Gastroesophageal sphincter (tissue), 4 donors: ENCODE data around the gene ARHGAP12. TPM values are rescaled to one million over a fixed set of nuclear protein-coding genes. Genes with fewer than 3 reads are reported as not detected.

Source experiments
- ATAC-seq: fragments of 150-250 bp; one replicate; pipeline ENCODE4 v1.9.1; 2016; ENCODE audit warnings: mild to moderate bottlenecking, moderate library complexity
- H3K27ac ChIP-seq, 4 donors: fragments of 200-600 bp; sonication (generic) in 3 of 4; 1 replicate in 3 of 4; 2 replicates in 1 of 4; pipeline ENCODE4 v1.5.1; 2016 to 2019
- H3K27me3 ChIP-seq: fragments of 200-600 bp; sonication (generic); one replicate; pipeline ENCODE4 v1.5.1; 2019
- H3K36me3 ChIP-seq, 2 donors: fragments of 200-600 bp; sonication (generic); one replicate each; pipeline ENCODE4 v1.5.1; 2019; ENCODE audit warnings: control low read depth in 1 of 2
- H3K4me1 ChIP-seq, 3 donors: fragments of 200-600 bp; sonication (generic); 1 replicate in 2 of 3; 2 replicates in 1 of 3; pipeline ENCODE4 v1.5.1; 2016 to 2019; ENCODE audit warnings: control low read depth in 2 of 3
- H3K4me3 ChIP-seq, 2 donors: fragments of 200-600 bp; sonication (generic); one replicate each; pipeline ENCODE4 v1.5.1; 2019; ENCODE audit warnings: mild to moderate bottlenecking in 1 of 2, moderate library complexity in 1 of 2
- H3K9me3 ChIP-seq, 3 donors: fragments of 200-600 bp; sonication (generic); one replicate each; pipeline ENCODE4 v1.5.1; 2017 to 2019; ENCODE audit warnings: control low read depth in 2 of 3
- EP300 ChIP-seq: sonication (generic); formaldehyde crosslinking; IDR thresholded peaks from one replicate; pipeline ENCODE4 v1.6.1; 2017; ENCODE audit warnings: antibody characterized with exemption, mild to moderate bottlenecking
- POLR2A ChIP-seq, 2 donors: fragments of 450-650 bp; IDR thresholded peaks; one replicate each; pipeline ENCODE4 v1.6.1; 2017; ENCODE audit warnings: antibody characterized with exemption in 2 of 2, mild to moderate bottlenecking in 2 of 2, moderate library complexity in 1 of 2
- POLR2AphosphoS5 ChIP-seq: sonication (generic); formaldehyde crosslinking; IDR thresholded peaks from one replicate; pipeline ENCODE4 v1.6.1; 2017; ENCODE audit warnings: antibody characterized with exemption
- WGBS, 2 donors: methylation state at CpG; one replicate each; pipeline ENCODE4 v1.1.5; 2018; ENCODE audit warnings: low coverage in 1 of 2; 5-methylcytosine and 5-hydroxymethylcytosine counted together
- total RNA-seq, 4 donors: library from RNA; depleted of rRNA; stranded (reverse); fragments of >200 nt; gene quantifications; one replicate each; pipeline ENCODE4 v1.1.0, GENCODE V29; 2016
- TF ChIP-seq, protein P1 (sequence below), 4 experiments: fragments of 200-600 bp in 2 of 4; fragments of 450-650 bp in 2 of 4; sonication (generic) in 1 of 4; IDR thresholded peaks; one replicate each; pipeline ENCODE4 v1.5.1; 2017 to 2019; ENCODE audit warnings: antibody characterized with exemption in 4 of 4, mild to moderate bottlenecking in 2 of 4, moderate library complexity in 2 of 4

ARHGAP12 gene
- total RNA-seq, 4 donors from 2014 or later, result 28.0 to 43.1 (median 41.1) TPM

DNA sequence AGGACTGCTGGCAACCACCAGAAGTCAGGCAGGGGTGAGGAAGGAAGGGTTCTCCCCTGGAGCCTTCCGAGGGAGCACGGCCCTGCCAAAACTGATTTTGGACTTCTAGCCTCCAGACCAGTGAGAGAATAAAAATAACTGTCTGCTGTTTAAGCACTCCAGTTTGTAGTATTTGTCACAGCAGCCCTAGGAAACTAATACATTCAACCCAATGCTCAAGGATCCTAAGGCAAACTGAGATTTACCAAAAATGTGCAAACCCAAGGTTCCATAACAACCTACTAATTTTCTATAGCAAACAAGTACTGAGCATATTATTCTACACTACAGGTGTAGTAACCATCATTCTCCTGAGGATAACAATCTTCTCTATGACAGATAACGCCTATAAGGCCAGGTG lies 18.6 kb downstream of the ARHGAP12 start:
- Histone ChIP-seq H3K4me1 (peaks cover 4 to 30% (median 6%) of the 10 kb centered on the region in 3 donors), H3K27ac (no peak overlapping the region), H3K9me3 (no peaks in the 10 kb centered on the region), H3K27me3 (no peaks in the 10 kb centered on the region), H3K36me3 (peaks cover 0 to 3% of the 10 kb centered on the region in 2 donors), H3K4me3 (no peak overlapping the region)
- WGBS, 2 donors, result 91 to 97% methylated on average over 2 to 3 of the region's 3 CpGs
- ATAC-seq, result no peak
- no peak for TF ChIP-seq POLR2AphosphoS5
- no peak for TF ChIP-seq POLR2A (IDR thresholded peaks at IDR 0.05)
- TF ChIP-seq, protein P1, sequence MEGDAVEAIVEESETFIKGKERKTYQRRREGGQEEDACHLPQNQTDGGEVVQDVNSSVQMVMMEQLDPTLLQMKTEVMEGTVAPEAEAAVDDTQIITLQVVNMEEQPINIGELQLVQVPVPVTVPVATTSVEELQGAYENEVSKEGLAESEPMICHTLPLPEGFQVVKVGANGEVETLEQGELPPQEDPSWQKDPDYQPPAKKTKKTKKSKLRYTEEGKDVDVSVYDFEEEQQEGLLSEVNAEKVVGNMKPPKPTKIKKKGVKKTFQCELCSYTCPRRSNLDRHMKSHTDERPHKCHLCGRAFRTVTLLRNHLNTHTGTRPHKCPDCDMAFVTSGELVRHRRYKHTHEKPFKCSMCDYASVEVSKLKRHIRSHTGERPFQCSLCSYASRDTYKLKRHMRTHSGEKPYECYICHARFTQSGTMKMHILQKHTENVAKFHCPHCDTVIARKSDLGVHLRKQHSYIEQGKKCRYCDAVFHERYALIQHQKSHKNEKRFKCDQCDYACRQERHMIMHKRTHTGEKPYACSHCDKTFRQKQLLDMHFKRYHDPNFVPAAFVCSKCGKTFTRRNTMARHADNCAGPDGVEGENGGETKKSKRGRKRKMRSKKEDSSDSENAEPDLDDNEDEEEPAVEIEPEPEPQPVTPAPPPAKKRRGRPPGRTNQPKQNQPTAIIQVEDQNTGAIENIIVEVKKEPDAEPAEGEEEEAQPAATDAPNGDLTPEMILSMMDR (IDR thresholded peaks at IDR 0.05), result no peak
- no peak for TF ChIP-seq EP300

DNA sequence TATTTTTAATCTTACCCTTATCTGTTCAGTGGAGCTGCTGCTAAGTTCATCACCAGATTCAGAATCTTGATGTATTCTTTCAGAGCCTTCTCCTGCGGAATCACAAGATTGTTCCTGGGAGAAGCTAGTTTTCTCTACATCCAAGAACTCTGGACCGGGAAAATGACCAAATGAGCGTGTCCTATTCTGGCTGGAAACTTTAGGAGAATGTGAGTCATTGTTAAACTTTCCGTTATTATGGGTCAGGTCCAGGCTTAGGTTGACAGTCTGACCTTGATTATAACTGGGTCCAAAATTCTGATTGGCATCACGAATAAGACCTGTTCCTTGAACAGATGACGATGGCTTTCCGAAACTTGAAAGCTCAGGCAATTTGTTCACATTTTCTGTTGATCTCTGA lies 20.5 kb downstream of the ARHGAP12 start:
- H3K27me3 ChIP-seq, result no peaks in the 10 kb centered on the region
- 56 to 72% methylated on average over 7 of the region's 7 CpGs for WGBS, 2 donors
- peaks cover 2 to 30% (median 4%) of the 10 kb centered on the region in 3 donors for H3K4me1 ChIP-seq
- peak overlapping the region in 1 of 4 donors; percentile 21 for H3K27ac ChIP-seq
- no peak overlapping the region for H3K4me3 ChIP-seq
- TF ChIP-seq POLR2A (IDR thresholded peaks at IDR 0.05), result no peak
- no peak for TF ChIP-seq EP300
- no peak for TF ChIP-seq POLR2AphosphoS5
- TF ChIP-seq, protein P1 (IDR thresholded peaks at IDR 0.05), result no peak
- H3K9me3 ChIP-seq, result no peaks in the 10 kb centered on the region
- peak; percentile 41 for ATAC-seq
- peaks cover 0 to 3% of the 10 kb centered on the region in 2 donors for H3K36me3 ChIP-seq

DNA sequence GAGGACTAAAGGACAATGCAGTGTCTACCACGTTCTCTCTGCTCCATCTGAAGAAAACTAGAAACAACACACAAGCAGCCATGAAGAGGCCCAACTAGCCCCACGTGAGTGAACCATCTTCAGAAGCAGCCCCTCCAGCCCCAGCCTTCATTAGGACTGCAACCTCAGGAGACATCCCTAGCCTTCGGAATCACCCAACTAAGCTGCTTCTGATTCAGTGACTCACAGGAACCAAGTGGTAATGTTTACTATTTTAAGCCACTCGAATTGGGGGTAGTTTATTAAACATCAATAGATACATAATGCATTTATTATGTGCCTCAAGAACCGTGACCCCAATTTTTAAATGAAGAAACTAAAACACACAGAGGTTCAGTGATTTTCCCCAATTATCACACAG lies 22.6 kb downstream of the ARHGAP12 start:
- Histone ChIP-seq H3K9me3 (no peaks in the 10 kb centered on the region), H3K4me3 (no peak overlapping the region), H3K4me1 (peaks cover 0 to 21% (median 0%) of the 10 kb centered on the region in 3 donors), H3K27ac (no peak overlapping the region), H3K36me3 (peaks cover 0 to 7% of the 10 kb centered on the region in 2 donors), H3K27me3 (no peaks in the 10 kb centered on the region)
- ATAC-seq, result no peak
- WGBS, 2 donors, result 74 to 78% methylated on average over 4 to 5 of the region's 5 CpGs
- TF ChIP-seq, protein P1 (IDR thresholded peaks at IDR 0.05), result no peak
- no peak for TF ChIP-seq POLR2AphosphoS5
- no peak for TF ChIP-seq EP300
- no peak for TF ChIP-seq POLR2A (IDR thresholded peaks at IDR 0.05)

DNA sequence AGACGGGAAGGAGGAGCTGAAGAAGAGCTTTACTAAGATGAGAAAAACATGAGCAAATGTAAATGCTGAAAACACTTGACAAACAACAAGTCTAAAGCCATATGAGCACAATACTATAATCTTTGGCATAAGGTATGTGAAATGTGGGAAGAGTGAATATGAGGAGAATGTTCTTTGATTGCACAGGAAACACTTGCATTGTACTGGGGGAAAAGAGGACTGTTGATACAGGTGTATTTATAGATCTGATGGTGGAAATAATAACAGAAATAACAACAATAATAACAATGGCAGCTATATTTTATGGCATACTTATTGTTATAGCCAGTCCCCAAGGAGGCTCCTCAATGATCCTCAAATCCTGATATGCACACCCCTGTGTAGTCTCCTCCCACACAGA lies 23.0 kb downstream of the ARHGAP12 start:
- H3K27me3 ChIP-seq, result no peaks in the 10 kb centered on the region
- TF ChIP-seq, protein P1 (IDR thresholded peaks at IDR 0.05), result no peak
- TF ChIP-seq POLR2AphosphoS5 (no peak), EP300 (no peak), POLR2A (IDR thresholded peaks at IDR 0.05) (no peak)
- H3K27ac ChIP-seq, result no peak overlapping the region
- no peaks in the 10 kb centered on the region for H3K9me3 ChIP-seq
- no peak for ATAC-seq
- peaks cover 0 to 7% of the 10 kb centered on the region in 2 donors for H3K36me3 ChIP-seq
- H3K4me1 ChIP-seq, result peaks cover 0 to 21% (median 0%) of the 10 kb centered on the region in 3 donors
- WGBS, 2 donors, result 83 to 94% methylated on average over 1 of the region's 1 CpG
- H3K4me3 ChIP-seq, result no peak overlapping the region

DNA sequence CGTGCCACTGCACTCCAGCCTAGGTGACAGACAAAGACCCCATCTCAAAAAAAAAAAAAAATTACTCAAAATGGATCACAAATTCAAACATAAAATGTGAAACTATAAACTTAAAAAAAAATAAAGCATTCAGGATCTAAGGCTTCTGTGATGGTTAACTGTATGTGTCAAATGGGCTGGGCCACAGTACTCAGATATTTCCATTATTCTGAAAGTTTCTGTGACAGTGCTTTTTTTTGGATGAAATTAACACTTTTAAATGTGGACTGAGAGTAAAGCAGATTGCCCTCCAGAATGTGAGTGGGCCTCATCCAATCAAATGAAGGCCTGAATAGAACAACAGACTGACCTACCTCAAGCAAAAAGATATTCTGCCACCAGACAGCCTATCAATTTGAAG lies 26.0 kb downstream of the ARHGAP12 start:
- Histone ChIP-seq H3K27me3 (no peaks in the 10 kb centered on the region), H3K4me3 (no peak overlapping the region), H3K27ac (no peak overlapping the region), H3K36me3 (peaks cover 0 to 4% of the 10 kb centered on the region in 2 donors), H3K9me3 (no peaks in the 10 kb centered on the region), H3K4me1 (peaks cover 0 to 24% (median 4%) of the 10 kb centered on the region in 3 donors)
- ATAC-seq, result no peak
- 100% methylated on average over 1 of the region's 1 CpG for WGBS, 2 donors
- no peak for TF ChIP-seq POLR2AphosphoS5
- TF ChIP-seq, protein P1 (IDR thresholded peaks at IDR 0.05), result no peak
- TF ChIP-seq POLR2A (IDR thresholded peaks at IDR 0.05), result no peak
- no peak for TF ChIP-seq EP300
